ENCODE data around the gene TRUB2.
"Not testable (repeated sequence)": the region's sequence is repeated elsewhere in the genome, so short reads cannot be mapped to it uniquely, and the experiment has no call there.

The TRUB2 gene

GRCh38 chr9:128340691-128341434 lies 18.6 kb upstream of the TRUB2 start:
- DNase-seq (ENCODE audit: low read depth): no peak

GRCh38 chr9:128339761-128340690 lies 17.8 kb upstream of the TRUB2 start, which contains the start of gene SLC27A4:
Gene SLC27A4, plus strand, starts transcription at chr9:128340527. Its CDS starts 2,606 bp downstream, at chr9:128343133.
- DNase-seq (ENCODE audit: low read depth): peak; percentile 56

GRCh38 chr9:128338852-128339614 lies 16.8 kb upstream of the TRUB2 start:
- not testable (repeated sequence) for DNase-seq (ENCODE audit: low read depth)

GRCh38 chr9:128337936-128338335 lies 15.7 kb upstream of the TRUB2 start:
- no peak for DNase-seq (ENCODE audit: low read depth)

GRCh38 chr9:128335914-128336313 lies 13.7 kb upstream of the TRUB2 start:
- DNase-seq (ENCODE audit: low read depth): no peak

GRCh38 chr9:128335161-128335560 lies 12.9 kb upstream of the TRUB2 start:
- no peak for DNase-seq (ENCODE audit: low read depth)

GRCh38 chr9:128333451-128333869 lies 11.2 kb upstream of the TRUB2 start:
- DNase-seq (ENCODE audit: low read depth): no peak

- DNase-seq (ENCODE audit: low read depth): no peak
Measured at GRCh38 chr9:128325629-128326028, 3.4 kb upstream of the TRUB2 start.

GRCh38 chr9:128324401-128324800 lies 2.2 kb upstream of the TRUB2 start:
- DNase-seq (ENCODE audit: low read depth): no peak

GRCh38 chr9:128323791-128324190 lies 1.5 kb upstream of the TRUB2 start:
- DNase-seq (ENCODE audit: low read depth): no peak

GRCh38 chr9:128323212-128323730 lies 1.0 kb upstream of the TRUB2 start:
- no peak for DNase-seq (ENCODE audit: low read depth)

GRCh38 chr9:128321879-128322403 lies 306 bp downstream of the TRUB2 start:
- DNase-seq (ENCODE audit: low read depth): no peak

GRCh38 chr9:128321343-128321742 lies 904 bp downstream of the TRUB2 start:
- no peak for DNase-seq (ENCODE audit: low read depth)

- DNase-seq (ENCODE audit: low read depth): no peak
Measured at GRCh38 chr9:128317629-128318028, 4.6 kb downstream of the TRUB2 start.

GRCh38 chr9:128316421-128316820 lies 5.8 kb downstream of the TRUB2 start:
- DNase-seq (ENCODE audit: low read depth): no peak

GRCh38 chr9:128314697-128315096 lies 7.5 kb downstream of the TRUB2 start:
- no peak for DNase-seq (ENCODE audit: low read depth)

GRCh38 chr9:128310461-128310860 lies 11.8 kb downstream of the TRUB2 start:
- DNase-seq (ENCODE audit: low read depth): no peak

- DNase-seq (ENCODE audit: low read depth): no peak
Measured at GRCh38 chr9:128309551-128309950, 12.7 kb downstream of the TRUB2 start.

GRCh38 chr9:128304971-128305288 lies 17.3 kb downstream of the TRUB2 start:
- no peak for DNase-seq (ENCODE audit: low read depth)

GRCh38 chr9:128304136-128304970 lies 17.9 kb downstream of the TRUB2 start:
- no peak for DNase-seq (ENCODE audit: low read depth)
